Body of pancreas (tissue), 4 donors: ENCODE results near the gene SETD1A.
A peak's percentile ranks its signal among the peaks of the same experiment; 100 is the strongest.

Experiments
- CTCF ChIP-seq, 7 experiments: fragments of 450-650 bp in 4 of 7; fragments of 200-600 bp in 3 of 7; sonication (generic) in 3 of 7; IDR thresholded peaks; one replicate each; pipeline ENCODE4 v1.5.1; 2016 to 2019; ENCODE audit warnings: antibody characterized with exemption in 7 of 7
- POLR2A ChIP-seq, 3 donors: fragments of 450-650 bp; IDR thresholded peaks; one replicate each; pipeline ENCODE4 v1.6.1; 2016; ENCODE audit warnings: antibody characterized with exemption in 3 of 3, mild to moderate bottlenecking in 2 of 3

DNA sequence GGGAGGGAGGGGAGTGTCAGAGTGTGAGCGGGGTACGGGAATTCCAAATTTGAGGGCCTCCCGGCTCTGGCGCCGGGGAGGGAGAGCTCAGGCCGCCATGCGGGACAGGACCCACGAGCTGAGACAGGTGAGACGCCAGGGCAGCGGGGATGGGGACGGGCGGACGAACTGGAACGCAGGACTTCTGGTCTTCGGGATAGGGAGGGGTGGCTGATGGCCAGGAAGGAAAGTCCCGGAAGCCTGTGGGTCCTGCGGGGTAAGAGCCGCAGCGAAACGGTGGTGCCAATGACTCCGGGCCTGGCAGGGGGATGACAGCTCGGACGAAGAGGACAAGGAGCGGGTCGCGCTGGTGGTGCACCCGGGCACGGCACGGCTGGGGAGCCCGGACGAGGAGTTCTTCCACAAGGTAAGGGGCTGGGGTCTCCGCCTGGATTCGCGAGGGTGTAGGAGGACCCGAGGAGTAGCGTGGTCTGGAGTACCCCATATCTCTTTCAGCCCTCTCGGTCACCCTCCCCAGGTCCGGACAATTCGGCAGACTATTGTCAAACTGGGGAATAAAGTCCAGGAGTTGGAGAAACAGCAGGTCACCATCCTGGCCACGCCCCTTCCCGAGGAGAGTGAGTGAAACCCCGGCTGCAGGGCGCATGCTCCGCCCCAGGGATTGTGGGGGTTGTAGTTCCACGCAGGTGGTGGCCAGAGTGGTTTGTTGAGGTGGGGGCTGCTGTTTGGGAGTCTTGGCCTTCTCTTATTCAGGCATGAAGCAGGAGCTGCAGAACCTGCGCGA, 76.3 kb downstream of the SETD1A start:
- TF ChIP-seq CTCF (IDR thresholded peaks at IDR 0.05) (no peak), POLR2A (IDR thresholded peaks at IDR 0.05) (peak in 2 of 3 donors; percentile 46 to 57)
